ENCODE measurements around the gene TBX3.

GRCh38 chr12:114686426-114686772 lies 2.4 kb upstream of the TBX3 start:
- TF ChIP-seq ZNF302 (CRISPR knock-in tag; IDR thresholded peaks at IDR 0.05) (no peak), CHD2 (IDR thresholded peaks at IDR 0.05; ENCODE audit: low read length, partially characterized antibody) (no peak), RCOR1 (IDR thresholded peaks at IDR 0.05; ENCODE audit: low read depth, low read length) (no peak)

Measured in A549 (cell line).